GM21619 (cell line): Measurements from ENCODE around the gene B3GLCT.
"Not testable (repeated sequence)": the region's sequence is repeated elsewhere in the genome, so short reads cannot be mapped to it uniquely, and the experiment has no call there.

Source experiments
- ATAC-seq: cut with Tn5 transposase; IDR thresholded peaks from one replicate; pipeline ENCODE4 v1.9.1; 2021; ENCODE audit not compliant: unreplicated experiment

The B3GLCT gene

DNA sequence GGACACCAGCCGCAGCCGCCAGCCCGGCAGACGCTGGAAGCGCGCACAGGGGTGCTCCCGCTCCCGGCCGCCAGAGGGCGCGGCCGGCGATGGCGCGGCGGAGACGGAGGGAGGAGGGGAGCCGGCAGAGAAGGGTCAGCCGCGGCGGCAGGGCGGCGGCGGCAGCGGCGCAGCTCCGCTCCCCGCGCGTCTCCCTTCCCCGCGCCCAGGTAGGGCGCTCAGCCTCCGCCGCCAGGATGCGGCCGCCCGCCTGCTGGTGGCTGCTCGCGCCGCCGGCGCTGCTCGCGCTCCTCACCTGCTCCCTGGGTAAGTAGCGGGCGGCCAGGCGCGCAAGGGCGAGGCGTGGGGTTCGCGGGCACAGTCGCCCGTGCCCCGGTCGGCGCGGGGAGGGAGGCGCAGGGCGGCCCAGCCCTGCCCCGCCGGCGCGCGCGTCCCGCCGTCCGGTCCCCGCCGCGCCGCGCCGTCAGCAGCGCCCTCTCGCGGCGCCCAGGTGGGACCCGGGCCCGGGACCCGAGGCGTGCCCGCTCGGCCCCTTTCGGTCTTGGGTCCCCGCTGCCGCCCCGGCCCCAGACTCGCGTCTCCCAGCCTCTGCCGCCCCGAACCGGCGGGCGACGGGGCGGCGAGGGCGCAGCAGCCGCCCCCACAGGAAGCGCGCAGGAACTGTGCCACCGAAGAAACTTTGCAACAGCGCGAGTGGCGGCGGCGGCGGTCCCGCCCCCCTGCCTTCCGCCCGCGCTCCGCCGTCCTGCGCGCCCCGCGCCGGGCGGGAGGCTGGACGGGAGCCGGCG is at the start of gene B3GLCT:
B3GLCT (plus strand) TSS at position 127 of the 788 bp plus-strand sequence; CDS start at position 237, 110 bp downstream.
- ATAC-seq: peak; percentile 82

DNA sequence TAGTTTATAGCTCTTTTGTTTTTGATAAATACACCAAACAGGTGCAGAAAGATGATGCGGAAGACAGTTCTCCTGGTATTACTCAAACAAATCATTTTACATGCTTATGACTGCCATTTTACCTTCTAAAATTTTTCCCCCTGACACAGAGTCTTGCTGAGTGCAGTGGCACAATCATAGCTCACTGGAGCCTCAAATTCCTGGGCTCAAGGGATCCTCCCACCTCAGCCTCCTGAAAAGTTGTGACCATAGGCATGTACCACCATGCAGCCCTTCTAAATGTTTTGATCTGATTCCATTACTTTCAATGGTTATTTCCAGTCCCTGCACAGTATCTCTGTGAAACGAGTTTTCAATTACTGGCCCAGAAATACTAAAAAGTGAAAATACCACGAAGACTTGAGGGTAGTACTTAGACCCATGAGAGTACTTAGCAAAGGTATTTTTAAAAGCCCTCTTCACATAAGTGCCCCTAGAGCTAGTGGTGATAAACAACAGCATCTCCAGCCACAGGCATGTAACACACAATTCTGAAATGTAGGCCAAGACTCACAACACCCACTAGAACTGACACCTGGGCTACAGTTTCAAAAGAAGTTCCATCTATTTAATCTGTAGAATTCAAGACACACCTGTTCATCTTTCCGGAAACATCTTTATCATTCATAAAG is 49.3 kb upstream of the B3GLCT start:
- ATAC-seq: no peak

DNA sequence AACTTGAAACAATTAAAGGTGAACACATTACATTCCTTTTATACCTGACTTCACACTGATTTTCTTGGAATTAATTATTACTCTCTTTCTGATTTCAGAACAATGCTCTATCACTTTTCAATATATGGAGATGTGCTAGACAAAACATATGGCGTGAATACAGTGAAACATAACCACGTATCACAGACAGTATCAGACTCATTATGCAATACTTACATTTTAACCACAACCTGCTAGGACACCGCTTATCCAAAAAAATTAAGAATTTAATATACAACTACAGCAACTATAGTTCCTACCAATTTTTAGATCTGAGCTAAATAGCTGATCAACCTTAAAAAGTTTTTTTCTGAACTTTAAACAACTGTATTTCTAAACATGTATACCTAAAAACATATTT is 47.9 kb upstream of the B3GLCT start:
- ATAC-seq: no peak

DNA sequence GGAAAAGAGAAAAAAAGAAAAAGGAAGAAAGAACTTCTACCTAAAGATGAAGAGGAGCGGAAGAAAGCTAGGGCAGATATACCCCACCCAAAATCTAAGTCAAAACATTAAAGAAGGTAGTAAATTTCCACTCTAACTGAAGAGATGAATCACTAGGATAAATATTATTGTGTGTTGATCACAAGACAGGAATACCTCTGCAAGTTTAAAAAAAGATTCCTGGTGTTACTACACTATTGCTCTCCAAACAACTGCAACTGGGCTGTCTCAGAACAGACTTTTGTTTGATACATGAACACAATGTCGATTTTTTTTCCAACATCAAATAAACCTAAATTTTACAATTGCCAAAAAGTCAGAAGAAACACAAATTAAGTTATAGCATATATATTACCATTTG is 44.8 kb upstream of the B3GLCT start:
- no peak for ATAC-seq

DNA sequence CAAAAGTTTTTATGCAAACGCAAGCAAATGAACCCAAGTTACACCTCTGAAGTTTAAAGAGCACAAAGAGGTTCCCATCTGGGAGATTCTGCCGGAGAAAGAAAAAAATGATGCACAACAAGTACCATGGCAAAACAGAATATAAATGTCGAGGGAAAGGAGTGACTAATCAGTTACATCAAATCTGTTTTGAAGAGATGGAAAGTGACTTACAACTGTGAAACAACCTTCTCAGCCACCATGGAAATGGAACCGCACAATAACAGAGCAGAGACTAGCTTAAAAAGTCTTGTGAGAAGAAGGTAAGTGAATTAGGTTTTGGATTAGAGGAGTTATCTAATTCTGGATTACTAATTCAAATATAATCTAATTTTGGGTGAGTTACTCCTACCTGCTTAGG is 40.5 kb upstream of the B3GLCT start:
- ATAC-seq: no peak

DNA sequence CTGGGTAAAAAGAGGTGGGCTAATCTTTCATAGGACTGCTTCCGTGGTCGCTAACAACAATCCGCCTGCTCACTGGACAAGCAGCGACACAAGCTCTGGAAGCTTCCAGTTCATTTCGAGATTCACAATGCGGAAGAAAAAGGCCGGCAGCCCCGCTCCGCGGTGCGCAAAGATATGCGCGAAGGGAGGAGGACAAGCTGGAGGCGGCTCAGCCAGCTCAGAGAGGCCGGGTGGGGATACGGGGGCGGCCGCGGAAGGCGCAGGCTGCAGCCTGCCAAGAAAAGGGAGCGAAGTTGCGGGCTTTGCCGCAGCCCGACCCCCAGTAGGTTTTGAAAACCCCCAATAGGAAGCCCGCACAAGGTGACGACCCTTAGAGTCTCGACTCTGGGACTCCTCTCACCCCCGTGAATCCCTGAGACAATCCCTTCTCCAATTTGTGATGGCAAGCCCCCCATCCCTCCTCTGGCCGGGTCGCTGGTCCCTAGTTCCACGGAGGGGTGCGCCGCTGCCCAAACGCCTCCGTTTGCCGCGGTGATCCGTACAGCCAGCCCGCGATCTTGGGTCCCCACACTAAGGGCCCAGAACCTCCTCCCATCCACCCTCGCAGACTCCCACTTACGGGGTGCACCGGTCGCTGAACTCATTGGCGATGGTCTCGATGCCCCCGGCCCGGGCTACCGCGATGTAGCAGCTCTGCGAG is 38.8 kb upstream of the B3GLCT start:
- ATAC-seq: peak; percentile 25

DNA sequence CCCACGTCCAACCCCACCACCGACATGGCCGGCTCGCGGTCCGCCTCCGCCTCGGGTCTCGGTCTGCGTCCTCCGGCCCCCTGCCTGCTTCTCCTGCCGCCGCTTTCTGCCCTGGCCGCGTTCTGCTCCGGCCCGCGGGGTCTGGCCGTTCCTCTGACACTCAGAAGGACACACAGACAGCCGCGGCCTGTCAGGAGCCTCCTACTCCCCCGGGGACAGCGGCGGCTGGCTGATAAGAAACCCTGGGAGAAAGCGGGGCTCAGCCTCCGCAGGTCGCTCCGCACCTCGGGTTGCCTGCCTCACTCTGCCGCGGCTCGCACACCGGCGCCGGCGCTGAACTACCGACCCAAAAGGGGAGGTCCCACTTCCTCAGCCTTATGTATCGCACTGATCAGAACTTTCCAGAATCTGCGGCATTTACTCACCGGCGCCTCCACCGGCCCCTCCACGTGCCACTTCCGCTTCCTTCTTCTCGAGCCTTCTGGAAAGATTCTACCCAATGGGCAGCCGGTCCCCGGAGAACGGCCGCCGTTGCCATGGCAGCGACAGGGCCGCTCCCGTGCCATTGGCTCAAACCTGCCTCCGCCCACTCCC is 38.1 kb upstream of the B3GLCT start, which contains the start of gene HSPH1:
HSPH1 (minus strand) TSS at position 348 of the 594 bp plus-strand sequence; CDS start at position 26, 322 bp downstream.
- ATAC-seq: peak; percentile 73

DNA sequence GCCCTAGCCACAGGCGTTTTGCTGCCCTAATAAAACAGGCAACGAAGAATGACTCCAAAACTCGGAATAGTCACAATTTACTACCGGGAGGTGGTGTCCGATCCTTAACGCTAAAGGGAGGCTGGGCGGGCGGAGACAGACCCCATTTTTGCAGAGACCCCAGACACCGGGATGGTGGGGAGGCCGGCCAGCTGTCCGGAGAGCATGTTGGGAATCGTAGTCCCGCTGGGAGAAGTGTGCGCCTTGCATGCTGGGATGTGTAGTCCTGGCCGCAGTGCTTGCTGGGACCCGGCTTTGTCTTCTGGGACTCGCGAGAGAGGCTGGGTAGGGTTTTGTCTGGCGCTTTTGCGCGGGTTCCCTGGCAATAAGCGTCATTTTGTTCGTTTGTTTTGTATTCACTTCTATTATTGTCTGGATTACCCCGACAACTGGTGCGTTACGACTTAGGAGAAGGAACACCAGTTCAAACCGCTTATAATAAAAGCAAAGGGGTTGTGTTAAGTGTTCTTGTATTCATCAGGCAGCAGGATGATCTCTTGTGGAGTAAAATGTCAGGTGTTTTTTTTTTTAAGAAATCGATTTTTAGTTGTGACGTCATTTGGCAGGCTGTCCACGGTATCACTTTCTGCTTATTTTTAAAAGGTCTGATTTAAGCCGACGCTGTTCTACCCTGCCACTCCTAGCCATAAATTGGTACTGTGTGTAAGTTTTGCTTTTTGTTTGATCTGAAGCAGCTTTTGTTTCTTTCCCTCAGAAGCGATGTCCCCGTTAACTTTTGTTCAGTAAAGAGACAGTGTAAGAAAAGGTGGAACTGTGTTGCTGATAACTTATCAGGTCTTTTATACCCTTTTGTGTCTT is 37.4 kb upstream of the B3GLCT start:
- ATAC-seq: peak; percentile 77

DNA sequence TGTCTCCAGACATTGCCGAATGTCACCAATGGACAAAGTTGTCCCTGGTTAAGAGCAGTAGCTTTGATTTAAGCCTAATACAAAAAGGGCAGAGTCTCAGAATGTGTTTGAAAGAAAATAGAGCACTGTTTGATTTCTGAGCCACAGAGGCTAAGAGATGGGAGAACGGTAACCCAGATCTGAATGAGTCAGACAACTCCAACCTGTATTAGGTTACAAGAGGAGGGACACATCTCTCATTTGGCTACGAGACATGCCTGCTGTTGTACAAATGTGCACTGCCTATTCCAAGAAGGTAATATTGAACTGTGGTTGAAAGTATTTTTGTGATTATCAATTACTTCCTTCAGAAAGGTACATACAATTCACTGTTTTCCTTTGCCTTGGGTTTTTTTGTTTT is 33.2 kb upstream of the B3GLCT start:
- ATAC-seq: no peak

DNA sequence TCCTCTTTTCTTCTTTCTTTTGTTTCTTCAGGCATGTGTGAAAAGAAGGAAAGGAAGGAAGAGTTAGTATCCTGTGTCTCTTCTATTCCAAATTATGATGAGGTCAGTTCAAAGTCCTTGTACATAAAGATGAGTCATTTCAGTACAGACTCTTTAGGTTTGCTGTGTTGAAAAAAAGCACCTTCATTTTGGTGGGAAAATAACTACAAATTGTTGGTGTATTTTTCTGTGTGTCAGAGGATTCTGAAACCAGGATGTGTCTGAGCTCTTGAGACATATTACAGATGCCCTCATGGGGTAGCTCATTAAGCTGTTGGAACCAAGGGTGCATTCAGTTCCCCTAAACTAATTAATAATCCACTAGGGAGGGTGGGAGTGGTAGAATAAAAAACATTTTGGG is 32.3 kb upstream of the B3GLCT start:
- peak; percentile 65 for ATAC-seq

DNA sequence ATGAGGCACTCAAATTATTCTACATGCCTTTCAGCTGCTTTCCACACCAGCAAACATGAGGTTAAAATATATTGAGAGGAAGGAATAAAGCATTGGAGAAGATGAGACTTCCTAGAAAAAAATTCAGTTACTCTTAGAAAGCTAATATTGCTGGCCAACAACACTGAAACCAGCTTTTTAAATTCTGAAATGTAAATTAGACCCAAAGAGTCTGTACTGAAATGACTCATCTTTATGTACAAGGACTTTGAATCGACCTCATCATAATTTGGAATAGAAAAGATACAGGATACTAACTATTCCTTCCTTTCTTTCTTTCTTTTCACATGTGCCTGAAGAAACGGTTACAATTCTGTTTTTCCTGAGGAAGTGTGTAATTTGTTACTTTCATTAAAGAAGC is 31.6 kb upstream of the B3GLCT start:
- peak; percentile 49 for ATAC-seq

DNA sequence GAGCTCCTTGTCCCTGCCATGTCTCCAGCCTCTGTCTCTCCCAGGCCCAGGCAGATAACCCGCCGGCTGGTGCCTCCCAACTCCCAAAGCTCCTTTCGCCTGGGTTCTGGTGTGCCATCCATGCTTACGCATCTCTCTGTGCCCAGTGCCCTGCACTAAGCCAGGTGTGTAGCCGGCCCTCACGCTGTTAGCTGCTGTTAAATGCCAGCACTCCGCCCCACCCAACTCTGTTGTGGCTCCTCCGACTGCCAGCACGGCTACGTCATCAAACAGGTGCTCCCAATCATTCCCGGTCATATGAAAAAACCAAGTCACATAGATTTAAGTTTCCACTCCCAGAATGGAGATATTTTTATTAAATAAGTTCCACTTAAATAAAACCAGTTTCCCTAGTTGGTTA is 31.0 kb upstream of the B3GLCT start:
- ATAC-seq: no peak

DNA sequence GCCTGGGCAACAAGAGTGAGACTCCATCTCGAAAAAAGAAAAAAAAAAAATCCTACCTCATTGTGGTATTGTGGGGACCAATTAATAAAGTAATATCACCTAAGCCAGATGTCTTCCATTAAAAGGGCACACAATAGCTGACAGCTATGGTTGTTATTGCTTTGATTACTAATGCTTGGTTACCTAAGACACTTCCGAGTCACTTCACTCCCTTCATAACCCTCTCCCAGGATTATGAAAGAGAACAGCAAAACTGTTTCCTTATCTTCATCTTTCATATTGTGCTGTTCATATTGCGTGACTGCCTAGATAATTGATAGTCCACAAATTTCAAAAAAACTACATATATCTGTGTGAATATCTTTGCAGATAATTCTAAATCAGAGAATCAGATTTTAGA is 27.8 kb upstream of the B3GLCT start:
- ATAC-seq: no peak

DNA sequence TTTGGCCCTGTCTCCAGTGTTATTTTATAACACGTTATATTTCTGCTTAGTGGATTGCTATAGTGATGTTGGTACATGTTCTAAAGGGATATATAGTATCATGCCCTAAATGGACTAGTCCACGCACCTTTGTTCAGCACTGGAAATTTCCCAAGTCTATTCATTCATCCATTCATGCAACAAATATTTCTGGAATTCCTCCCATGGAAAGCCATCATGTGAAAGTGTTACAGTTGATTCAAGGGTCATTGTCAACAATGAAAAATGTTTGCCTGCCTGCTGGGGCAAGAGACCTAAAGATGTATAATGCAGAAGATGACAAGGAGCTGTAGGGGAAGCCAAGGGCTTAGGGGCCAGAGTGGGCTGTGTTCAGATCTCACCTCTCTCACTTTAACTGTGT is 27.2 kb upstream of the B3GLCT start:
- ATAC-seq: no peak

DNA sequence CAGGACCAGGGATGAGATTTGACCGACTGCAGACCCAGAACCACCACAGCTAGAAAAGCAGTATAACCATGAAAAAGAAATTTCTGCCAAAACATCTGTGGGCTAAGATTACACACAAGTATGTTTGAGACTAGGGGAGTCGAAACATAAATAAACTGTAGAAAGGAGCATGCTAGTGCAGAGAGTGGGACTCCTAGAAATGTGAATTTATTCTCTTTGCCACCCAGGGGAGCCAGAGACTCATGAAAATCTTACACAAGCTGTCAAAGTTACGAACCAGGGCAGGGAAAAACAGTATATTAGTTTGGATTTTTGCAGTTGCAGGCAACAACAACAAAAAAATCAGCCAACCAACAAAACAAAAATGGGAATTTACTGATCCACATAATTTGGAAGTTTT is 25.8 kb upstream of the B3GLCT start:
- no peak for ATAC-seq

DNA sequence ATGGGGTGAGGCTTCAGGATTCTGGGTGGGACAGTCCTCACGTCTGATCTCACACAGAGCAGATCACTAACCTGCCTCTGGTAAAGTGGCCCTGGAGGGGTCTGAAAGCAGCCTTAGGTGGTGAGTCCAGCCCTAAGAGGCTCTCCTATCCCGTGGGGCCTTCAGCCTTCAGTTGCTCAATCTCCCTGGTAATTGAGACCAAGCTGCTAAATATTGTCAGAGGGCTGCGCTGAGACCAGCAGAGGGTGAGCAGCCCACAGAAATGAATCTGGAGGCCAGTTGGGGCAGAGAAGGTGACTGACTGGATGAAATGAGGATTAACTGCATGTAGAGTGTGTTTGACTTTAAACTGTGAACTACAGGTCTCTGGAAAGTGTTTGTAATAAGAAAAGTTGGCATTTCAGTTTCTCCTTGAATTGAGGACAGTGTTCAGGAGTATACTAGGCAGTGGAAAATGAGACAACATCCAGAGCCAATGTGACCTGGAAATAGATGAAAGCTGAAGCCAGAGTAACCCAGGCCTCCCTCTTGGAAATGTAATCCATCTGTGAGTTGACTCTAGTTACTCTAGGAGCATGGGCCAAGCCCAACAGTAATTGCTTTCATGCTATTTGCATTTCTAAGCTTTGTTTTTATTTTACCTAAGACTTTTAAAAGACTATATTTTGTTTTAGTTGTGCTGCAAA is 23.8 kb upstream of the B3GLCT start:
- no peak for ATAC-seq

DNA sequence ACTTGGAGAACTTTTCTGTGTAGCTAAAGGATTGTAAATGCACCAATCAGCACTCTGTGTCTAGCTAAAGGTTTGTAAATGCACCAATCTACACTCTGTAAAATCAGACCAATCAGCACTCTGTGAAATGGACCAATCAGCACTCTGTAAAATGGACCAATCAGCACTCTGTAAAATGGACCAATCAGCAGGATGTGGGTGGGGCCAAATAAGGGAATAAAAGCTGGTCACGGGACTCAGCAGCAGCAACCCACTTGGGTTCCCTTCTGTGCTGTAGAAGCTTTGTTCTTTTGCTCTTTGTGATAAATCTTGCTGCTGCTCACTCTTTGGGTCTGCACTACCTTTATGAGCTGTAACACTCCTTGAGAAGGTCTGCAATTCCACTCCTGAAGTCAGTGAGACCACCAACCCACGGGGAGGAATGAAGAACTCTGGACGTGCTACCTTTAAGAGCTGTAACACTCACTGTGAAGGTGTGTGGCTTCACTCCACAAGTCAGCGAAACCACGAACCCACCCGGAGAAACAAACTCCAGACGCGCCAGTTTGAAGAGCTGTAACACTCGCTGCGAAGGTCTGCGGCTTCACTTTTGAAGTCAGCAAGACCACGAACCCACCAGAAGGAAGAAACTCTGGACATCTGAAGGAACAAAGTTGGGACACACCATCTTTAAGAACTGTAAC is 21.8 kb upstream of the B3GLCT start:
- ATAC-seq: not testable (repeated sequence)

DNA sequence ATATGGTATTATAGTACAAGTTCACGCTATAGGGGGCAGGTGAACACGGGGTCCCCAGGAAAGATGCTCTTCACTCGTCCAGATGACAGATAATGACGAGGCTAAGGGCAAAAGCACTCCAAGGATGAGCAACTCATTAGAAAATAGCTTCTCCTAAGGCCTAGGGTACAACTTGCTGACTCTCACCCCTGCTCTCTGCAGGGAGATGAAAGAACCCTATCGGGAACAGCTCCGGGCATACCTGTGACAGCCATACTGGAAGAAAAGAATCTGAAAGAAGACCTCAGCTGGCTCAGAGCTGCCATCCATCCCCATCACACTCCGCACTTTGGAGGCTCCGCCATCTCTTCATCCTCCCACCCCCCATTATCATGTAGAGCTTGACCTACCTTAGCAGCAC is 20.5 kb upstream of the B3GLCT start:
- no peak for ATAC-seq

DNA sequence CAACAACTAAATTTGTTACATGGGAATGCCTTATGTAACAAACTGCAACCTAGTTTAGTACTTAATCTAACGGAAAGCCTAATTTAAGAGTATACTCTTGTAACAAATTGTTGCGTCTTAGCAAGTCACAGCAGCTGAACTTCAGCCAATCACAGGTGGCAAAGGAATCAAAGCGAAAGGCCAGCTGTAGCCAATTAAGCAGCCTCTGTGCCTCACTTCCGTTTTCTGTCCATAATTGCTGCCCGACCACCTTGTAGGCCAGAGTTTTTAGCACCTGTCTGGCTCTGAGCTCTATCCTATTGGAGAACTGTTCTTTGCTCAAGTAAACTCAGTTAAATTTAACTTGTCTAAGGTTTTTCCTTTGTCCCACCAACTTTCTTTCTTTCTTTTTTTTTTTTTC is 20.0 kb upstream of the B3GLCT start:
- ATAC-seq: no peak
